Activated CD4-positive, CD25-positive, alpha-beta regulatory T cell (primary cell): Measurements from ENCODE around the gene SETD5.

Experiments
- DNase-seq, 4 experiments: peaks; one replicate each; lab custom pipeline; 2025; lab: John Stamatoyannopoulos, UW

SETD5 gene

GRCh38 chr3:9387322-9387655, 10.1 kb upstream of the SETD5 start:
- no peak for DNase-seq

- DNase-seq, result no peak
Measured at GRCh38 chr3:9388142-9388541, 9.3 kb upstream of the SETD5 start.

- no peak for DNase-seq
Measured at GRCh38 chr3:9388562-9389272, 8.7 kb upstream of the SETD5 start.

- no peak for DNase-seq
Measured at GRCh38 chr3:9390265-9390888, 7.0 kb upstream of the SETD5 start.

- no peak for DNase-seq
Measured at GRCh38 chr3:9392041-9392440, 5.4 kb upstream of the SETD5 start.

- no peak for DNase-seq
Measured at GRCh38 chr3:9395570-9396300, 1.7 kb upstream of the SETD5 start.

- peak in 2 of 4 experiments; percentile 67 to 72 for DNase-seq
Measured at GRCh38 chr3:9396301-9396631, 1.1 kb upstream of the SETD5 start.

GRCh38 chr3:9396632-9397331, 633 bp upstream of the SETD5 start:
- peak; percentile 98 to 99 (median 98) for DNase-seq

- peak in 3 of 4 experiments; percentile 8 to 37 (median 8) for DNase-seq
Measured at GRCh38 chr3:9397906-9398699, 688 bp downstream of the SETD5 start.

GRCh38 chr3:9398700-9399336, 1.4 kb downstream of the SETD5 start:
- DNase-seq, result no peak

- no peak for DNase-seq
Measured at GRCh38 chr3:9399337-9399703, 1.9 kb downstream of the SETD5 start.

GRCh38 chr3:9399746-9400145, 2.3 kb downstream of the SETD5 start:
- no peak for DNase-seq

- no peak for DNase-seq
Measured at GRCh38 chr3:9400616-9401015, 3.2 kb downstream of the SETD5 start.

GRCh38 chr3:9401986-9402385, 4.6 kb downstream of the SETD5 start:
- DNase-seq, result no peak

- DNase-seq, result no peak
Measured at GRCh38 chr3:9402410-9403228, 5.2 kb downstream of the SETD5 start.

GRCh38 chr3:9403463-9403862, 6.0 kb downstream of the SETD5 start:
- no peak for DNase-seq

- DNase-seq, result no peak
Measured at GRCh38 chr3:9404680-9405079, 7.3 kb downstream of the SETD5 start.

GRCh38 chr3:9405756-9406155, 8.3 kb downstream of the SETD5 start:
- DNase-seq, result no peak

- no peak for DNase-seq
Measured at GRCh38 chr3:9406856-9407626, 9.6 kb downstream of the SETD5 start.

GRCh38 chr3:9408061-9408460, 10.6 kb downstream of the SETD5 start:
- DNase-seq, result no peak
